SK-N-SH treated with all-trans-retinoic acid at 6 μM for 48 hours (cell line): ENCODE results near the gene CEACAM5.

ENCODE experiments used
- ARNTL ChIP-seq: fragments of 450-650 bp; formaldehyde crosslinking; IDR thresholded peaks from 2 replicates; pipeline ENCODE4 v1.5.0; 2020; ENCODE audit warnings: low read depth, mild to moderate bottlenecking, moderate library complexity, borderline replicate concordance
- CREB5 ChIP-seq: fragments of 250-450 bp; sonication (Bioruptor Pico); IDR thresholded peaks from 2 replicates; pipeline ENCODE4 v1.5.1; 2020; ENCODE audit warnings: low read depth, mild to moderate bottlenecking, moderate library complexity
- ISL1 ChIP-seq: fragments of 250-450 bp; sonication (Bioruptor Pico); IDR thresholded peaks from 2 replicates; pipeline ENCODE4 v2.1.2; 2022; ENCODE audit warnings: mild to moderate bottlenecking, moderate library complexity
- PATZ1 ChIP-seq: fragments of 250-450 bp; sonication (Bioruptor Pico); IDR thresholded peaks from 2 replicates; pipeline ENCODE4 v1.8.0; 2020; ENCODE audit warnings: mild to moderate bottlenecking, moderate library complexity, borderline replicate concordance
- PPARA ChIP-seq: fragments of 250-450 bp; sonication (Bioruptor Pico); IDR thresholded peaks from 2 replicates; pipeline ENCODE4 v1.5.0; 2020; ENCODE audit warnings: mild to moderate bottlenecking, borderline replicate concordance
- ZFP30 ChIP-seq: fragments of 450-650 bp; formaldehyde crosslinking; IDR thresholded peaks from 2 replicates; pipeline ENCODE4 v1.5.0; 2022; ENCODE audit warnings: mild to moderate bottlenecking, moderate library complexity
- ZNF70 ChIP-seq: fragments of 450-650 bp; formaldehyde crosslinking; IDR thresholded peaks from 2 replicates; pipeline ENCODE4 v1.5.0; 2020; ENCODE audit warnings: mild to moderate bottlenecking, moderate library complexity

- TF ChIP-seq ZFP30 (CRISPR knock-in tag) (no peak), ZNF70 (CRISPR knock-in tag) (no peak), PATZ1 (no peak), ISL1 (CRISPR knock-in tag) (no peak), CREB5 (CRISPR knock-in tag) (no peak), PPARA (CRISPR knock-in tag) (no peak), ARNTL (CRISPR knock-in tag) (no peak)
These were observed 47.0 kb downstream of the CEACAM5 start, which contains the start of gene CEACAM6 for GRCh38 chr19:41755328-41755913.
